Superior temporal gyrus (tissue), 1 donor: Measurements from ENCODE around the gene CRY2.
"Not testable (repeated sequence)": the region's sequence is repeated elsewhere in the genome, so short reads cannot be mapped to it uniquely, and the experiment has no call there.

Experiments
- DNase-seq: peaks from one replicate; pipeline ENCODE4 v3.0.0-alpha.2; 2016; ENCODE audit errors: extremely low spot score

The CRY2 gene

GRCh38 chr11:45811571-45812290 is 35.5 kb upstream of the CRY2 start:
- DNase-seq: no peak

- DNase-seq: no peak
Measured at GRCh38 chr11:45812581-45813548, 34.4 kb upstream of the CRY2 start.

- no peak for DNase-seq
Measured at GRCh38 chr11:45815747-45816146, 31.5 kb upstream of the CRY2 start.

GRCh38 chr11:45816614-45817013 is 30.7 kb upstream of the CRY2 start:
- DNase-seq: no peak

- DNase-seq: no peak
Measured at GRCh38 chr11:45817191-45817590, 30.1 kb upstream of the CRY2 start.

GRCh38 chr11:45818961-45819605 is 28.2 kb upstream of the CRY2 start:
- no peak for DNase-seq

- DNase-seq: no peak
Measured at GRCh38 chr11:45820211-45820857, 26.9 kb upstream of the CRY2 start.

GRCh38 chr11:45826492-45826891 is 20.8 kb upstream of the CRY2 start:
- DNase-seq: not testable (repeated sequence)

- no peak for DNase-seq
Measured at GRCh38 chr11:45827123-45827522, 20.2 kb upstream of the CRY2 start.

GRCh38 chr11:45828996-45829395 is 18.3 kb upstream of the CRY2 start:
- no peak for DNase-seq

- DNase-seq: peak; percentile 32
Measured at GRCh38 chr11:45830596-45830995, 16.7 kb upstream of the CRY2 start.

- DNase-seq: no peak
Measured at GRCh38 chr11:45832811-45833441, 14.3 kb upstream of the CRY2 start.

GRCh38 chr11:45833761-45834160 is 13.5 kb upstream of the CRY2 start:
- DNase-seq: no peak

- no peak for DNase-seq
Measured at GRCh38 chr11:45834298-45834756, 12.9 kb upstream of the CRY2 start.

GRCh38 chr11:45839204-45839603 is 8.1 kb upstream of the CRY2 start:
- no peak for DNase-seq

GRCh38 chr11:45840251-45840650 is 7.0 kb upstream of the CRY2 start:
- not testable (repeated sequence) for DNase-seq

- DNase-seq: peak; percentile 92
Measured at GRCh38 chr11:45843158-45843924, 3.9 kb upstream of the CRY2 start.

GRCh38 chr11:45844822-45845578 is 2.3 kb upstream of the CRY2 start:
- DNase-seq: no peak

GRCh38 chr11:45846174-45846675 is 1.1 kb upstream of the CRY2 start:
- no peak for DNase-seq
